GDM1 (cell line): ENCODE data around the gene GABRG3.

Experiments used
- DNase-seq: peaks from one replicate; lab custom pipeline; 2025; lab: John Stamatoyannopoulos, UW

The GABRG3 gene

DNA sequence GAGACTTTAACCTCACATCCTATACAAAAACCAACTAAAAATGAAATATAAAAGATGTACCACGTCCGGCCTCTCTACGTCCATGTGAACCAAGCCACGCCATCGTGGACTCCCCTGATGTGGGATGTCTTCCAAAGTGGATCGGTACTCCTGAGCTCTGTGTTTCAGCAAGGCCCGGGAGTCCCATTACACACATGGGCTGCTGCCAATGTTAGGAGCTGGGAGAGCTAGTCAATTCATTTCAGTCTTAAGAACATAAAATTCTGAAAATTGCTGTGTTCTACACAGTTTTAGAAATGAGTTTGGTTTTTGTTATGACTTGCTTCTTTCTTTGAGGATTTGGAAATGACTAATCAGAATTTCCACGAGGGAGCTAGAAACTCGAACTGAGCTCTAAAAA, 131.0 kb downstream of the GABRG3 start:
- no peak for DNase-seq

GRCh38 chr15:27111323-27111722, 140.3 kb downstream of the GABRG3 start:
- no peak for DNase-seq

- no peak for DNase-seq
Measured at GRCh38 chr15:27114473-27114872, 143.5 kb downstream of the GABRG3 start.

- no peak for DNase-seq
Measured at GRCh38 chr15:27119695-27120266, 148.8 kb downstream of the GABRG3 start.

- no peak for DNase-seq
Measured at GRCh38 chr15:27121672-27122071, 150.7 kb downstream of the GABRG3 start.

GRCh38 chr15:27123291-27123690, 152.3 kb downstream of the GABRG3 start:
- no peak for DNase-seq

DNA sequence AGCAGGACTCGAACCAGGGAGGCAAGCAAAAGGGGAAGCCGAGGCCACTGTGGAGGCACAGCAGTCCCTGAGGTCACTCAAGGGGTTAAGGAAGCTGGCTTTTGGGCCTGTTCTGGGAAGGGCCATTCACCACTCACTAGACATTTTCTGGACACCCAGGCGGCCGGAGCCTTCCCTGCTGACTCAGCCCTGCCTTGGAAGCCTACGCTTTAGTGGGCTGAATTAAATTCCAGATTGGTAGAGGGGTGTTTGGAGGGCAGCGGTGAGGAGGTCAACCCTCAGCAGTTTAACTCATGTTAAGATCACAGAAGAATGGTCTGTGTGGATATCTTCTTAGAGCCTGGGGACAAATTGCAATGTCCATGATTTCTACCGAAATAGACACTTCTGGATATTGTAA, 152.8 kb downstream of the GABRG3 start:
- DNase-seq: no peak

DNA sequence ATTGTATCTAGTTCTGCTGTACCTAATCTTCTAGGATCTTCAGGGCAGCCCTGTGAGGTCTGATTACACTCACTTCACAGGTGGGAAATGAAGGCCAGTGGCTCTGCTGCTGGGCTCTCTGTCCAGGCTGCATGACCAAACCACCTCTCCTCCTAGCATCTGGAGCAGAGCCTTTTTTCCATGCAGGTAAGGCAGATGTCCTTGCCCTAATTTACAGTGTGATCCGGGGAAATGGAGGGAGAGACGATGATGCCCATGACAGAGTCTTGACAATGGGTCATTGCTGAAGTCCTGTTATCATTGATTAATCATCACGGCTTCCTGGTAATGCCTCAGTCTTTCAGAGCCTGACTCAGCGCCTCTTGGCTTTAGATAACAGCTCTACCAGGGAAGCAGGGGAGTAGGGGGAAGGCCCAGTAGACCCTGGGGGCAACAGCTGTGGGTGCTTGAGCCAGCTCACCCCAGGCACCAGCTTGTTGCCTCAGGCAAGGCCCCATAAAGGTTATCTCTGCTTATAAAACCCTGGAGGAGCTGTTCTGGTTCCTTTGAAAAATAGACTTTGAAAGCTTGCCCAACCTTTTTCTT, 153.4 kb downstream of the GABRG3 start:
- DNase-seq: no peak

DNA sequence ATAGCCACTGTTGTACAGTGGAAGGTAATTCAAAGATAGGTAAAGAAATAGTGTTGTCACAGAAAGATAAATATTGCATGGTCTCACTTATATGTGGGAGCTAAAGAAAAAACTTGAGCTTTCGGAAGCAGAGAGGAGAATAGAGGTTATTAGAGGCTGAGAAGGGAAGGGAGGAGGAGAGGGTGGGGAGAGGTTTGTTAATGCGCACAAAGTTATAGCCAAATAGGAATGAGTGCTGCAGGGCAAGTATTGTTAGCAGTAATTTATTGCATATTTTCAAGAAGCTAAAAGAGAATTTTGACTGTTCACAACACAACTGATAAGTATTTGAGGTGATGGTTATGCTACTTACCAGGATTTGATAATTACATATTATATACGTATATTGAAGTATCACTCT, 154.2 kb downstream of the GABRG3 start:
- DNase-seq: no peak

DNA sequence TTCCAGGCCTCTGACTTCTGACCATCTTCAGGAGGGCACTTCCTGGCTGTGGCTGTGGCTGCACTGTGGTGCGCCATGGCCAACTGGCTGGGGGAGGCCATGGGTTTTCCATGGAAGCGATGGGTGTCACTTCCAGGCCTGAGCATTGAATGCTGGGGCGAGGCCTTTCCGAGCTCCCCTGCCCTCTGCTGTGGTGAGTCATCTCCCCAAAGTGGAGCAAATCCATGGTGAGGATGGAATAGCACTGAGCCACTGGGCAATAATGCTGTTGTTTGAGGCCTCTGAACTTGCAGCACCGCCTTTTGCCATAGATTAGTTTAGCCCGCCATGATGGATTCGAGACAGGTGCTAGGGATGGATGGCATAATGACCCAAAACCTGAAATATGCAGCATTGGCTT, 155.5 kb downstream of the GABRG3 start:
- DNase-seq: no peak

DNA sequence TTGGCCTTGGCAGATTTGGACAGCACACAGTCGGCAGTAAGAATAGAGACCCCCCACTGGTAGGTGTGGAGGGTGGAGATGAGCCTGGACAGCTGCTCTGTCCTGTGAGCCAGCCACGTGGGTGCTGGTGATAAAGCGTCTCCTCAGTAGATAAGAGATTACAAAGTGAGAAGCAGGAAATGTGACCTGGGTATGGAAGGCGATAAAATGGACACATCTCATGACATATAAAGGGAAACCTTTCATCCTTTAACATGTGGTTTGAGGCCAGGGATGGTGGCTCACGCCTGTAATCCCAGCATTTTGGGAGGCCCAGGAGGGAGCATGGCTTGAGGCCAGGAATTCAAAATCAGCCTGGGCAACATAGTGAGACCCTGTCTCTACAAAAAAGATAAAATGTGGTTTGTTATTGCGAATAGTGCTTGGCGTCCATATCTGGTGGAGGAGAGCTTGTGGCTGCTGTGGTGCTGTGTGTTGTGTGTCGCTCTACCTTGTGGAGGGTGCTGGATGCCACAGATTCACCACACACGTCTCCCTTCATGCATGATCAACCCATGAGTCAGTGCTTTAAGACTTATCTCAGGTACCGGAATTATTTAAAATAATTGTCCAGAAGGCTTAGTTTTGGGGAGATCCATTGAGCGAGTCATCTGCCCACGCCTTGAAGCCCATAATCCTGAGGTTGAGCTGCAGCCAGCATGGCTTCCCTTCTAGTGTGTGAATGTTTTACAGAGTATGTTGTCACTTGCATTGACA, 157.0 kb downstream of the GABRG3 start:
- no peak for DNase-seq

DNA sequence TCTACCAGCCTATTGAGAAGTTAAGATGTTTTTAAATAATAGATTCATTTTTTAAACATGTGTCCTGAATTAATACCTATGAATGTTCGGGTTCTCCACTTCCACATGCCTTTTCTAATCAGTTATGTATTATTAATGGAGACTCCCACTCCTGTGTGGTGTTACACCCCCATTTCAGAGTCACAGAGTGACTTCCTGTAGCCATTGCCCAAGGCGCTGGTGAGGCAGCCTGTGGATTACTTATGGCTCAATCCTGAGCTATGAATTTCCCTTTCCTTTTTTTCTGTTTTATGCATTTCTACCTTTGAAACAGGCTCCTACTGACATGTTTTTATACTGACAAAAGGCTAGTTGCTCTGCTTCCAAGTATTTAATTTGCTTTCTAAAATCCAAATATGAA, 162.3 kb downstream of the GABRG3 start:
- no peak for DNase-seq

DNA sequence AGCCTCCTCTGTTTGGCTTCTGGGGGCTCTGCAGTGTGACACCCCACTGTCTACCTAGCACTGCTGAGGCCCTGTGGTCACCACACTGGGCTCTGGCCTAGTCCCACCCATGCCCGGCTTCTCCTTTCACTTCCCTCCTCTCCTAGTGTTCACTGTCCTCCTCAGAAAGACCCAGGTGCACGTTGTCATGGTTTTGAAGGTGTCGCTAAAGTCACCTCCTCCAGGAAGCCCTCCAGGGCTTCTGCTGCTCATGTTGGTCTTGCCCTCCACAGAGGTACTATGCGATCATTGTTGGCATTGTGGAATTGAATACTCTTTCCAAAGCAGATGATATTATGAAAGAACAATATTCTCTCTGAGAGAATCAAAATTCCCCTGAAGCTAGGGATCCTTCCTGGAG, 163.5 kb downstream of the GABRG3 start:
- DNase-seq: no peak

GRCh38 chr15:27135151-27135550, 164.2 kb downstream of the GABRG3 start:
- DNase-seq: no peak

DNA sequence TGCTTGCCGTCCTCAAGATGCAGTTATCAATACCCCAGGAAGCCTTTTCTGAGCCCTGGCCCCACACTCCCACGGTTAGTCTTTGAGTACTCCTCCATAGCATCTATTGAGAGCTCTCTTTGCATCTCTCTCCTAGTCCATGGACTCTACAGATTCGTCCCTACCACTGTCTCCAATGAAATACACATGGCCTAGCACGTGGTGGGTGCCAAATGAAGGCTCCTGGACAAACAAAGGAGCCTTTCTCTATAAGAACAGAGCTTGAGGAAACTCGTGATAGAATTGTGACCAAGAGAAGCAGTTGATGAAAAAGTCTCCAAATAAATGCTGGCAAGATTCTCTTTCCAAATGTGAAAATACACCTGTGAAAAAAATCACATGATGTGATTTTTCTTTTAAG, 166.1 kb downstream of the GABRG3 start:
- DNase-seq: no peak

DNA sequence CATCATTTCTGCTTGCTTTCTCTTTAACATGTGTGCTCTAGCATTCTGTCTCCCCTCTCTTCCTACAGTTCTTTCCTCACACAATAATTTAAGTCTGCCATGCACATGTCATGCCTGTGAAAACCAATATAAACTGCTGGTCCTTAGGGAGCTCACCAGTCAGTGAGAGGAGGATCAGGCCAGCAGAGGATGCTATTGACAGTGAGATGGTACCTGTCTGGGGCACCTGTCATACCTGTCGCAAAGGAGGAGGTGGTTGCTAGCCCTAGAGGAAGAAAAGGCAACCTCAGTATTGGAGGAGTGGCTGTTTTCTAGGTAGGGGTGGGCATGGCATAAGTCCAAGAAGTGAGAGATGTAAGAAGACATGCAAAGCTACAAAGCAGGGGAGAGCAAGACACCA, 194.6 kb downstream of the GABRG3 start:
- DNase-seq: no peak

DNA sequence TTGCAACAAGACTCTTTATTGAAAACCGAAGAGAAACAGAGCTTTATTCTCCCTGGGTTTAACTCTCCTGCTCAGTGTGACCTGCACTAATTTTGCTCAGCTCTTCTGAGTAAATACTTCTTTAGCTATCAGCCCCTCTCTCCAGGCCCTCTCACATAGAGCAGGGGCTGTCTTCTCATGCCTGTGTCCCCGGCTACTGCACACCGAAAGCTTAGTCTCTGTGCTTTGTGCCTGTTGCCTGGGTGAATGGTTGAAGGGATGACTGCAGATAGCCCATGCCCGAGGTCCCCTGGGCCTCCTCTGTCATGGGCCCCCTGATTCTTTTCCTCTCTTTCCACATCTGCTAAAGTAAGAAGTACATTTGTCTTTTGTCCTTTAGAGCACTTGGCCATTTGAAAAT, 195.9 kb downstream of the GABRG3 start:
- DNase-seq: no peak

DNA sequence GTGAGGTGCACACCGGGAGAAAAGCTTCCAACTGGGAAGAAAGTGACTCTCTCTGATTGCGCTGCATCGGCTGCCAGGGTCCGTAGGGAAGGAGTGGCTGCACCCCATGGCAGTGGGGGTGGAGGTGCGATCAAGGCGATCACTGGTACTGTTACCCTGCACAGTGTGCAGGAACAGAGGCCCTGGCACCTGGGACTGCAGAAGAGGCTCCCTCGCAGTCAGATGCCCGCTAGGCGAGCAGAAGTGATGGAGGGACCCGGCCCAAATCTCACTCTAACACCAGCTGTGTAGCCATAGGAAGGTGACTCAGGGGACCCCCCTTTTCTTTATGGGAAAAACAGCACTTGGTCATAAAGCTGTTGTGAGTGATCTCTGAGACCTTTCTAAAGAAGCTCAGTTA, 196.8 kb downstream of the GABRG3 start:
- DNase-seq: no peak

GRCh38 chr15:27170851-27171250, 199.9 kb downstream of the GABRG3 start:
- no peak for DNase-seq

GRCh38 chr15:27172821-27173220, 201.8 kb downstream of the GABRG3 start:
- DNase-seq: no peak

DNA sequence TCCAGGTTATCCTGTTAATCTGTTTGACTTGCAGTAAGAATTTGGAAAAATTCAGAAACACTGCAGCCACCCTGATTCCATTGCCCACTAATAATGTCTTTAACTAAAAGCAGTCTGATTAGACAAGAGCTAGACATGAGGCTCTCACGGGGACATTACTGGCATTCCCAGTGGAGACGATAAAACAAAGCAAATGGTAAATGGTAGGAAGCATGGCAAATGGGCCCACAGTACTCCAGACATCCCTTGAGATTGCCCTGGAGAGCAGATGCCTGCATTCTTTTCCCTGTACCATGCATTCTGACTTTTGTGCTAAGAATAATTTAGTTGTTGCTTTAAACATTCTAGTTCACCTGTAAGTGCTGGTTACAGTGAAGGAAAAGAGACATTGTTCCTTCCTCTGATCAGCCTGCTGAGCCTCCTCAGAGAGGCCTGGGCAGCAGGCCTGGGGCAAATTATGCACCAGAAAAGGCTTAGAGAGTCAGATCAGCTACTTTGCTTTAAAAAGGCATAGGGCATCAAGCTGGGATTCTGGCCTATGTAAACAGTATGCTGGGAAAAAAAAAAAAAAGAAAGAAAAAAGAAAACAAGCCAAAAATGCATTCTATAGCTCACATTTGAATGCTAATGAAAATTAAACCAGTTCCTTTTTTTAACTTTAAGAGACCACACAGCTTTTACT, 204.6 kb downstream of the GABRG3 start:
- no peak for DNase-seq

- DNase-seq: no peak
Measured at GRCh38 chr15:27176785-27177406, 205.9 kb downstream of the GABRG3 start.

DNA sequence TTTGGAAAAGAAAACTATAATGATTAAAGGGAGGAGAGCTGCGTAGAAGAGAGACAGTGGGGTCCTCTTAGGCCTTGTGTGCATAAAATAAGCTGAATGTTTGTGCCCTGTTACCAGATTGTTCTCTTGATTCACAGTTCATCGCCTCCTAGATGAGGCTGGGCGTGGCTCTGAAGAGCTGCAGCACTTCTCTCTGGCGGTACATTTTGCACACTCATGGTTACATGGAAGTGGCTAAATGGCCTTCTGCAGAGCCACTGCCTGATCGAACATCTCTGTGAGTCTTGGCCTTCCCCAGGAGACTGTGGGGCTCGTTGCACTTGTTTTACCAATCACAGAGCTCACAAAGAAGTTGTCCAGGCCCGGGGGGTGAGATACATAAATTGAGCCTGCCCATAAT, 208.8 kb downstream of the GABRG3 start:
- no peak for DNase-seq
